BLaER1 treated with 17β-estradiol and CSF1 and Interleukin-3, amounts not matched to agents 10 nM and 100 nM (cell line): ENCODE measurements around the gene LMNB1.
A peak's percentile ranks its signal among the peaks of the same experiment; 100 is the strongest.

Experiments
- H3K27ac ChIP-seq, 11 experiments: shearing (Covaris generic); formaldehyde crosslinking; 2 replicates each; pipeline ENCODE4 v1.8.1; 2022
- H3K27me3 ChIP-seq, 11 experiments: shearing (Covaris generic); formaldehyde crosslinking; 2 replicates each; pipeline ENCODE4 v1.8.1; 2022
- H3K36me3 ChIP-seq, 11 experiments: shearing (Covaris generic); formaldehyde crosslinking; 2 replicates each; pipeline ENCODE4 v1.8.1; 2022
- H3K4me1 ChIP-seq, 10 experiments: shearing (Covaris generic); formaldehyde crosslinking; 2 replicates each; pipeline ENCODE4 v1.8.1; 2022
- H3K4me2 ChIP-seq, 11 experiments: shearing (Covaris generic); formaldehyde crosslinking; 2 replicates each; pipeline ENCODE4 v1.8.1; 2022
- H3K4me3 ChIP-seq, 10 experiments: shearing (Covaris generic); formaldehyde crosslinking; 2 replicates each; pipeline ENCODE4 v1.8.1; 2022
- H3K9ac ChIP-seq, 11 experiments: shearing (Covaris generic); formaldehyde crosslinking; 2 replicates each; pipeline ENCODE4 v1.8.1; 2022
- H3K9me3 ChIP-seq, 11 experiments: shearing (Covaris generic); formaldehyde crosslinking; replicated peaks in 1 of 11; 2 replicates each; pipeline ENCODE4 v1.8.1; 2022
- H4K20me1 ChIP-seq, 11 experiments: shearing (Covaris generic); formaldehyde crosslinking; 2 replicates each; pipeline ENCODE4 v1.8.1; 2022
- Cebpa-rat ChIP-seq, 11 experiments: shearing (Covaris generic); IDR thresholded peaks; 2 replicates each; pipeline ENCODE4 v1.8.1; 2022

Gene LMNB1

GRCh38 chr5:126846344-126846743 lies 69.4 kb downstream of the LMNB1 start:
- H3K36me3 ChIP-seq: no peaks in the 10 kb centered on the region
- no peak overlapping the region for H3K4me3 ChIP-seq
- no peak for TF ChIP-seq Cebpa-rat (IDR thresholded peaks at IDR 0.05)
- H3K4me2 ChIP-seq: peak overlapping the region in 6 of 11 experiments; percentile 3 to 89 (median 62); a peak in 8 of 22 replicates
- no peaks in the 10 kb centered on the region for H4K20me1 ChIP-seq
- H3K27ac ChIP-seq: no peak overlapping the region; a peak in 1 of 22 replicates
- no peak overlapping the region for H3K9ac ChIP-seq
- no peaks in the 10 kb centered on the region for H3K9me3 ChIP-seq
- H3K27me3 ChIP-seq: no peaks in the 10 kb centered on the region
- peaks cover 29 to 47% (median 36%) of the 10 kb centered on the region in 10 experiments for H3K4me1 ChIP-seq

GRCh38 chr5:126846744-126847455 lies 70.0 kb downstream of the LMNB1 start:
- Histone ChIP-seq H3K4me2 (peak overlapping the region in 4 of 11 experiments; percentile 3 to 89 (median 67); a peak in 6 of 22 replicates), H4K20me1 (no peaks in the 10 kb centered on the region), H3K9ac (no peak overlapping the region), H3K27ac (peak overlapping the region in 1 of 11 experiments; percentile 22; a peak in 3 of 22 replicates), H3K27me3 (no peaks in the 10 kb centered on the region), H3K9me3 (no peaks in the 10 kb centered on the region), H3K4me1 (peaks cover 35 to 53% (median 42%) of the 10 kb centered on the region in 10 experiments), H3K4me3 (no peak overlapping the region), H3K36me3 (no peaks in the 10 kb centered on the region)
- no peak for TF ChIP-seq Cebpa-rat (IDR thresholded peaks at IDR 0.05)

DNA sequence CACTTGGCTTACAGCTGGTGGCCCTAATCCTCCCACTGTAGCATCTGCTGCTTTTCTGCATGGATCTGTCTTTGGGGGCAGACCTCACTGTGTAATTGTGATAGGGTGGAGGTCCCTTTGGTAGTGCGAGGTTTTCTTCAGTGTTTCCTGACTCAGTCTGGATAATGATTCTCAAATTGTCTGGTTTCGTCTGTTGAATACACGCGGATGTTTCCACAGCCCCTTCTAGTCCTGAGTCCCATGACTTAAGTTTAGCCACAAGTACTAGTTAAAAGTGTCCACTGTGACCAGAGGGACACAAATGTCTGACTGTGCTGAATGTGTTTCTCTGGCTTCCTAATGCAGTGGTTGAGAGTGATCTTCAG lies 70.5 kb downstream of the LMNB1 start:
- Histone ChIP-seq H3K9ac (no peak overlapping the region), H3K36me3 (no peaks in the 10 kb centered on the region), H3K4me1 (peaks cover 40 to 58% (median 47%) of the 10 kb centered on the region in 10 experiments), H3K27ac (peak overlapping the region in 2 of 11 experiments; percentile 22 to 41; a peak in 3 of 22 replicates), H3K27me3 (no peaks in the 10 kb centered on the region), H3K4me3 (no peak overlapping the region), H3K9me3 (no peaks in the 10 kb centered on the region), H4K20me1 (no peaks in the 10 kb centered on the region), H3K4me2 (peak overlapping the region in 8 of 11 experiments; percentile 0 to 49 (median 23); a peak in 7 of 22 replicates)
- no peak for TF ChIP-seq Cebpa-rat (IDR thresholded peaks at IDR 0.05)

- no peaks in the 10 kb centered on the region for H4K20me1 ChIP-seq
- H3K36me3 ChIP-seq: no peaks in the 10 kb centered on the region
- peaks cover 44 to 62% (median 51%) of the 10 kb centered on the region in 10 experiments for H3K4me1 ChIP-seq
- H3K27ac ChIP-seq: peak overlapping the region in 2 of 11 experiments; percentile 22 to 41; a peak in 2 of 22 replicates
- H3K9me3 ChIP-seq: no peaks in the 10 kb centered on the region
- no peaks in the 10 kb centered on the region for H3K27me3 ChIP-seq
- H3K4me3 ChIP-seq: no peak overlapping the region
- H3K4me2 ChIP-seq: peak overlapping the region; percentile 0 to 49 (median 19); a peak in 11 of 22 replicates
- no peak for TF ChIP-seq Cebpa-rat (IDR thresholded peaks at IDR 0.05)
- H3K9ac ChIP-seq: peak overlapping the region in 1 of 11 experiments; percentile 4; a peak in 1 of 22 replicates
Measured at GRCh38 chr5:126847826-126848251, 70.9 kb downstream of the LMNB1 start.

GRCh38 chr5:126848253-126848652 lies 71.3 kb downstream of the LMNB1 start:
- TF ChIP-seq Cebpa-rat (IDR thresholded peaks at IDR 0.05): no peak
- H4K20me1 ChIP-seq: no peaks in the 10 kb centered on the region
- peaks cover 48 to 66% (median 55%) of the 10 kb centered on the region in 10 experiments for H3K4me1 ChIP-seq
- no peak overlapping the region for H3K4me3 ChIP-seq
- peak overlapping the region in 10 of 11 experiments; percentile 0 to 53 (median 15); a peak in 12 of 22 replicates for H3K4me2 ChIP-seq
- 0 out of 22 replicates have a peak overlapping the region, but pooled peaks of 2 of the 11 experiments have one; percentile 12 to 34 for H3K27ac ChIP-seq
- H3K27me3 ChIP-seq: no peaks in the 10 kb centered on the region; a peak in 1 of 22 replicates
- peak overlapping the region in 1 of 11 experiments; percentile 4; a peak in 1 of 22 replicates for H3K9ac ChIP-seq
- H3K36me3 ChIP-seq: no peaks in the 10 kb centered on the region
- H3K9me3 ChIP-seq: no peaks in the 10 kb centered on the region

GRCh38 chr5:126849101-126849678 lies 72.3 kb downstream of the LMNB1 start:
- no peak overlapping the region for H3K4me3 ChIP-seq
- H3K27me3 ChIP-seq: peaks cover 0 to 5% (median 0%) of the 10 kb centered on the region in 11 experiments; a peak in 1 of 22 replicates
- peaks cover 58 to 75% (median 61%) of the 10 kb centered on the region in 10 experiments for H3K4me1 ChIP-seq
- H4K20me1 ChIP-seq: no peaks in the 10 kb centered on the region
- no peak overlapping the region for H3K9ac ChIP-seq
- H3K4me2 ChIP-seq: peak overlapping the region in 2 of 11 experiments; percentile 7 to 8; a peak in 1 of 22 replicates
- no peak for TF ChIP-seq Cebpa-rat (IDR thresholded peaks at IDR 0.05)
- no peaks in the 10 kb centered on the region for H3K36me3 ChIP-seq
- peaks cover 0 to 9% (median 0%) of the 10 kb centered on the region in 11 experiments; a peak in 4 of 22 replicates for H3K9me3 ChIP-seq
- H3K27ac ChIP-seq: no peak overlapping the region

DNA sequence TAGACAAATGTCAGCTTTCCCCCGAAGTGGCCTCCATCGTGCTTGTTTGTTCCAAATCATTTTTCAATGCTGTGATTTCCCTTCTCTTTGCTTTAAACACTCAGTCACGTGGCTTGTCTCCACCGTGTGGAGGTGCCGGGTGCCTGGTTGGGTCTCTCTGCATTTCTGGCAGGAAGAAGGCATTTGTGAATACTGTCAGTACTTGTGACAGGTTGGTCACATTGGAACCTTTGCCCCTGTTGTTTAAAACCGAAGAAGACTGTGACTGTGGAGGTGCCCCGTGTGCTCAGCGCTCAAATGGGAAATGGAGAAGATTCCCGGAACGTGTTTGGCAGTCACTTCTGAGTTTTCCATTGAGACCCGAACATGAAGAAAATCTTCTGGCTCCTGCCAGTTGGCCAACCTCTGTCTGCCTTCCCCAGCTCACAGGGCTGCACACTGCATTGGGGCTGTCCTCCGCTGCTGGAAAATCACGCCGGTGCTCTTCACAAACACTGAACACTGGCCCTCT lies 74.6 kb downstream of the LMNB1 start:
- Histone ChIP-seq H3K36me3 (peaks cover 0 to 2% (median 0%) of the 10 kb centered on the region in 11 experiments; a peak in 2 of 22 replicates), H4K20me1 (no peaks in the 10 kb centered on the region), H3K4me3 (no peak overlapping the region), H3K9me3 (peaks cover 0 to 15% (median 6%) of the 10 kb centered on the region in 11 experiments; a peak in 9 of 22 replicates), H3K27ac (peak overlapping the region in 9 of 11 experiments; percentile 31 to 63 (median 58); a peak in 16 of 22 replicates), H3K9ac (peak overlapping the region in 2 of 11 experiments; percentile 6 to 33; a peak in 1 of 22 replicates), H3K4me2 (peak overlapping the region; percentile 45 to 80 (median 73)), H3K27me3 (peaks cover 0 to 5% (median 0%) of the 10 kb centered on the region in 11 experiments; a peak in 1 of 22 replicates), H3K4me1 (peaks cover 54 to 73% (median 62%) of the 10 kb centered on the region in 10 experiments)
- no peak for TF ChIP-seq Cebpa-rat (IDR thresholded peaks at IDR 0.05)

GRCh38 chr5:126852091-126852571 lies 75.2 kb downstream of the LMNB1 start:
- Histone ChIP-seq H3K27ac (peak overlapping the region in 9 of 11 experiments; percentile 31 to 63 (median 58); a peak in 18 of 22 replicates), H3K4me3 (no peak overlapping the region), H4K20me1 (no peaks in the 10 kb centered on the region), H3K4me1 (peaks cover 52 to 67% (median 57%) of the 10 kb centered on the region in 10 experiments), H3K4me2 (peak overlapping the region; percentile 45 to 80 (median 73)), H3K27me3 (peaks cover 0 to 5% (median 0%) of the 10 kb centered on the region in 11 experiments; a peak in 1 of 22 replicates), H3K9ac (peak overlapping the region in 5 of 11 experiments; percentile 4 to 52 (median 34); a peak in 9 of 22 replicates), H3K36me3 (peaks cover 0 to 8% (median 0%) of the 10 kb centered on the region in 11 experiments; a peak in 3 of 22 replicates), H3K9me3 (peaks cover 0 to 15% (median 6%) of the 10 kb centered on the region in 11 experiments; a peak in 9 of 22 replicates)
- TF ChIP-seq Cebpa-rat (IDR thresholded peaks at IDR 0.05): no peak
